ENCODE data around the gene PERM1.
"Not testable (repeated sequence)": the region's sequence is repeated elsewhere in the genome, so short reads cannot be mapped to it uniquely, and the experiment has no call there.

Gene PERM1

DNA sequence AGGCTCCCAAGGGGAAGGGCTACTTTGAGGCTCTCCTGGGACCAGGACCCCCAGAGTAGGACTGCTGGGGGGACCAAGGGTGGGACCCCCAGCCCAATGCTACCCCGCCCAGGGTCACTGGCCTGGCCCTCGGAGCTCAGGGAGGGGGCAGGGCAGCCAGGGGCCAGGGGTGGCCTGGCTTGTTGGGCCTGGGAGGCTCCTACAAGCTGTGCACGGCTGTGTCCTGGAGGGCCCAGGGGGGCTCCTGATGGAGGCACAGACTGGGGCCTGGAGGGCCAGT lies 15.8 kb upstream of the PERM1 start:
- no peaks in the 10 kb centered on the region; the same call in 1 of the 2 replicates for H3K27me3 ChIP-seq (ENCODE audit: insufficient read depth, low read length)
- no peak overlapping the region for H3K4me2 ChIP-seq (ENCODE audit: low read length)
- H3K4me3 ChIP-seq (ENCODE audit: low read depth, low read length, poor library complexity, severe bottlenecking), result no peak overlapping the region
- no peaks in the 10 kb centered on the region for H3K9me3 ChIP-seq (ENCODE audit: low read length)
- H2AFZ ChIP-seq (ENCODE audit: low read length), result no peak overlapping the region
- TF ChIP-seq, protein P1, sequence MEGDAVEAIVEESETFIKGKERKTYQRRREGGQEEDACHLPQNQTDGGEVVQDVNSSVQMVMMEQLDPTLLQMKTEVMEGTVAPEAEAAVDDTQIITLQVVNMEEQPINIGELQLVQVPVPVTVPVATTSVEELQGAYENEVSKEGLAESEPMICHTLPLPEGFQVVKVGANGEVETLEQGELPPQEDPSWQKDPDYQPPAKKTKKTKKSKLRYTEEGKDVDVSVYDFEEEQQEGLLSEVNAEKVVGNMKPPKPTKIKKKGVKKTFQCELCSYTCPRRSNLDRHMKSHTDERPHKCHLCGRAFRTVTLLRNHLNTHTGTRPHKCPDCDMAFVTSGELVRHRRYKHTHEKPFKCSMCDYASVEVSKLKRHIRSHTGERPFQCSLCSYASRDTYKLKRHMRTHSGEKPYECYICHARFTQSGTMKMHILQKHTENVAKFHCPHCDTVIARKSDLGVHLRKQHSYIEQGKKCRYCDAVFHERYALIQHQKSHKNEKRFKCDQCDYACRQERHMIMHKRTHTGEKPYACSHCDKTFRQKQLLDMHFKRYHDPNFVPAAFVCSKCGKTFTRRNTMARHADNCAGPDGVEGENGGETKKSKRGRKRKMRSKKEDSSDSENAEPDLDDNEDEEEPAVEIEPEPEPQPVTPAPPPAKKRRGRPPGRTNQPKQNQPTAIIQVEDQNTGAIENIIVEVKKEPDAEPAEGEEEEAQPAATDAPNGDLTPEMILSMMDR (IDR thresholded peaks at IDR 0.05; ENCODE audit: low read length), result no peak
- no peak for TF ChIP-seq EZH2 (IDR thresholded peaks at IDR 0.05; ENCODE audit: borderline replicate concordance, low read length)
- H3K9me2 ChIP-seq (ENCODE audit: low read depth, low read length), result no peaks in the 10 kb centered on the region
- no peaks in the 10 kb centered on the region for H3K36me3 ChIP-seq (ENCODE audit: insufficient read depth, low read length)
- no peaks in the 10 kb centered on the region for H3K79me2 ChIP-seq (ENCODE audit: insufficient read depth, low read length)
- no peaks in the 10 kb centered on the region for H4K20me1 ChIP-seq (ENCODE audit: insufficient read depth, low read length)
- no peak overlapping the region for H3K27ac ChIP-seq (ENCODE audit: low read depth, low read length, poor library complexity, severe bottlenecking)
- no peak overlapping the region for H3K9ac ChIP-seq (ENCODE audit: low read length)
- H3K4me1 ChIP-seq (ENCODE audit: insufficient read depth, low read length, severe bottlenecking), result no peaks in the 10 kb centered on the region
- no peaks in the 10 kb centered on the region for H3F3A ChIP-seq (ENCODE audit: insufficient read depth, low read length)

DNA sequence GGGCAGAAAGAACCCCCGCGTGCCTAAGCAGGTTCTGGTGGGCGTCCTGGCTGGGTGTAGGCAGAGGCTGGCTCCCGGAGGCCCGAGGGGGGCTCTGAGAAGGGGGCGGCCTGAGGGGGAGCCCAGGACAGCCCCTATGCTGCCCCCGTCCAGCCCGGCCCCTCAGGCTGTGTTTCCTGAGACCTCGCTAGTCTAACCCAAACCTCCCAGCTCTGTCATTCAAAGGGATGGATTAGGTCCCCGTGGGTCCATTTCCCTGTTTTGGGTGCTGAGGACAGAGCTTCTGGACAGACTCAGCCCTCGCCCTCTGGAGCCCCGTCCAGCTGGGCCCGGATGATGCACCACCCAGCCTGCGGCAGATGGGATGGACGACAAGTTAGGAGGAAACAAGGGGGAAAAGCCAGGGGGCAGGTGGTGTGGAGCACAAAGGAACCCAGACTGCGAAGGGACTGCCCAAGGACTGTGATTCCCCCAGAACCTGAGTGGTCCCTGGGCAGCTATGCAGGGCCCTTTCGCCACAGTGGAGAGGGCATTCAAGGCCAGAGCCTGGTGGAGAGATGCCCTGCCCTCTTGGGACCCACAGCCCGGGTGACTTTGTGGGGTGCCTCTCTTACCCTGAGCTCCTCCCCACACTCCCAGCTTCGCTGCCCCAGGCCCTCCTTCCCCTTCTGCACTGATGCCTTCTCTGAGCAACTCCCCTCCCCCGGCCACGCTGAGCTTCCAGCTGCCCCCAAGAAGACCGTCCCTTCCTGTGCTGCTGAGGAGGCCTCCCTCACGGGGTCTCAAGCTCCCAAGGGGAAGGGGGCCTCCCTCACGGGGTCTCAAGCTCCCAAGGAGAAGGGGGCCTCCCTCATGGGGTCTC lies 15.2 kb upstream of the PERM1 start:
- Histone ChIP-seq H3K9me3 (ENCODE audit: low read length) (no peaks in the 10 kb centered on the region), H2AFZ (ENCODE audit: low read length) (no peak overlapping the region), H3K9me2 (ENCODE audit: low read depth, low read length) (no peaks in the 10 kb centered on the region), H3K27ac (ENCODE audit: low read depth, low read length, poor library complexity, severe bottlenecking) (no peak overlapping the region), H3K36me3 (ENCODE audit: insufficient read depth, low read length) (no peaks in the 10 kb centered on the region), H3K27me3 (ENCODE audit: insufficient read depth, low read length) (no peaks in the 10 kb centered on the region; the same call in 1 of the 2 replicates), H3K79me2 (ENCODE audit: insufficient read depth, low read length) (no peaks in the 10 kb centered on the region), H3K9ac (ENCODE audit: low read length) (no peak overlapping the region), H3F3A (ENCODE audit: insufficient read depth, low read length) (no peaks in the 10 kb centered on the region), H3K4me3 (ENCODE audit: low read depth, low read length, poor library complexity, severe bottlenecking) (no peak overlapping the region), H4K20me1 (ENCODE audit: insufficient read depth, low read length) (no peaks in the 10 kb centered on the region), H3K4me1 (ENCODE audit: insufficient read depth, low read length, severe bottlenecking) (no peaks in the 10 kb centered on the region), H3K4me2 (ENCODE audit: low read length) (no peak overlapping the region)
- TF ChIP-seq, protein P1 (IDR thresholded peaks at IDR 0.05; ENCODE audit: low read length), result no peak
- TF ChIP-seq EZH2 (IDR thresholded peaks at IDR 0.05; ENCODE audit: borderline replicate concordance, low read length), result no peak

DNA sequence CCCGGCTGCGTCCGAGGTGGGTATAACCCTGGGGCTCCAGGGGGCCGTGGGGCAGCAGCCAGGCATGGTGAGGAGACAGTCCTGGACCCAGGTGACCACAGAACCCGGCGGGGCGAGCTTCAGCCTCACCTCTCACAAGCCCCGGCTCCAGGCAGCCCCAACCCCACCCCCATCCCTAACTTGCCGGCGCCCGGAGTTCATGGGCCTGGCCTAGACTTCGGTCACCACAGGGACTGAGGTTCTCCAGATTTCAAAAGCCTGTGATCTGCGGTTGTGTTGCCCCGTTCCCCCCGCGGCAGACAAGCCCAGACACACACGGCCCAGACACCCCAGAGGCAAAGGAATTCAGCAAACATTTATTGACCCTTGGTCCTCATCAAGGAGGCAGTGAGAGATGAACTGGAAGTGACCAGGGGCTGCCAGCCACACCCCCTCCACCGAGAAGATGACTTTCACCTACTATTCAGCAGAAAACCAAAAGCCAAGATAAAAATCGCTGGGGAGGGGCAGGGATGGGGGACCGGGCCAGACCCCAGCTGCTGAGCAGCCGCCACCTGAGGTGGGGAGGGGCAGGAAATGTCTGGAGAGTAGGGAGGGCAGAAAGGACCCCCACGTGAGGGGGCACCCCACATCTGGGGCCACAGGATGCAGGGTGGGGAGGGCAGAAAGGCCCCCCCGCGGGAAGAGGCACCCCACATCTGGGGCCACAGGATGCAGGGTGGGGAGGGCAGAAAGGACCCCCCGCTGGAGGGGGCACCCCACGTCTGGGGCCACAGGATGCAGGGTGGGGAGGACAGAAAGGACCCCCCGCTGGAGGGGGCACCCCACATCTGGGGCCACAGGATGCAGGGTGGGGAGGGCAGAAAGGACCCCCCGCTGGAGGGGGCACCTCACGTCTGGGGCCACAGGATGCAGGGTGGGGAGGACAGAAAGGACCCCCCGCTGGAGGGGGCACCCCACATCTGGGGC lies 14.1 kb upstream of the PERM1 start:
- Histone ChIP-seq H3F3A (ENCODE audit: insufficient read depth, low read length) (no peaks in the 10 kb centered on the region), H3K27me3 (ENCODE audit: insufficient read depth, low read length) (no peaks in the 10 kb centered on the region; the same call in 1 of the 2 replicates), H4K20me1 (ENCODE audit: insufficient read depth, low read length) (no peaks in the 10 kb centered on the region), H3K36me3 (ENCODE audit: insufficient read depth, low read length) (no peaks in the 10 kb centered on the region), H3K27ac (ENCODE audit: low read depth, low read length, poor library complexity, severe bottlenecking) (no peak overlapping the region), H2AFZ (ENCODE audit: low read length) (no peak overlapping the region), H3K9ac (ENCODE audit: low read length) (no peak overlapping the region), H3K79me2 (ENCODE audit: insufficient read depth, low read length) (no peaks in the 10 kb centered on the region), H3K9me2 (ENCODE audit: low read depth, low read length) (no peaks in the 10 kb centered on the region), H3K4me2 (ENCODE audit: low read length) (no peak overlapping the region), H3K4me3 (ENCODE audit: low read depth, low read length, poor library complexity, severe bottlenecking) (no peak overlapping the region), H3K4me1 (ENCODE audit: insufficient read depth, low read length, severe bottlenecking) (no peaks in the 10 kb centered on the region), H3K9me3 (ENCODE audit: low read length) (no peaks in the 10 kb centered on the region)
- TF ChIP-seq, protein P1 (IDR thresholded peaks at IDR 0.05; ENCODE audit: low read length), result no peak
- TF ChIP-seq EZH2 (IDR thresholded peaks at IDR 0.05; ENCODE audit: borderline replicate concordance, low read length), result no peak

DNA sequence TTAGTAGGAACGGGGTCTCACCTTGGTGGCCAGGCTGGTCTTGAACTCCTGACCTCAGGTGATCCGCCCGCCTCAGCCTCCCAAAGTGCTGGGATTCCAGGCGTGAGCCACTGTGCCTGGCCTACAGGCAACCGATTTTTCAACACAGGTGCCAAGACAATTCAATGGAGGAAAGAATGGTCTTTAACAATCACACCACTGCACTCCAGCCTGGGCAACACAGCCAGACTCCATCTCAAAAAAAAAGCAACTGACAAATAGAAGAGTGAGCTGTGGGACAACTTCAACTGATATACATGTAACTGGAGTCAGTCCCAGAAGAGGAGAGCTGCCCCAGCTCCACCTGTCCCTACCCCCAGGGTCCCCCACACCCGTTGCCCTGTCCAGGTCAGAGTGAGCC lies 12.7 kb upstream of the PERM1 start:
- not testable (repeated sequence) for H3K4me2 ChIP-seq (ENCODE audit: low read length); H3K27me3 ChIP-seq (ENCODE audit: insufficient read depth, low read length); H3K9me3 ChIP-seq (ENCODE audit: low read length); H3K9ac ChIP-seq (ENCODE audit: low read length); H3K27ac ChIP-seq (ENCODE audit: low read depth, low read length, poor library complexity, severe bottlenecking); H2AFZ ChIP-seq (ENCODE audit: low read length); H3K4me3 ChIP-seq (ENCODE audit: low read depth, low read length, poor library complexity, severe bottlenecking); H4K20me1 ChIP-seq (ENCODE audit: insufficient read depth, low read length); H3F3A ChIP-seq (ENCODE audit: insufficient read depth, low read length); H3K4me1 ChIP-seq (ENCODE audit: insufficient read depth, low read length, severe bottlenecking); H3K36me3 ChIP-seq (ENCODE audit: insufficient read depth, low read length); H3K79me2 ChIP-seq (ENCODE audit: insufficient read depth, low read length); H3K9me2 ChIP-seq (ENCODE audit: low read depth, low read length)

Measured in OCI-LY1 (cell line).